Measurements from ENCODE around the gene GCNT2. TPM values are rescaled to one million over a fixed set of nuclear protein-coding genes. Genes with fewer than 3 reads are reported as not detected.
"Not testable (repeated sequence)": the region's sequence is repeated elsewhere in the genome, so short reads cannot be mapped to it uniquely, and the experiment has no call there.

The GCNT2 gene
- total RNA-seq, 1 experiment from 2014 or later: 51.2 TPM

DNA sequence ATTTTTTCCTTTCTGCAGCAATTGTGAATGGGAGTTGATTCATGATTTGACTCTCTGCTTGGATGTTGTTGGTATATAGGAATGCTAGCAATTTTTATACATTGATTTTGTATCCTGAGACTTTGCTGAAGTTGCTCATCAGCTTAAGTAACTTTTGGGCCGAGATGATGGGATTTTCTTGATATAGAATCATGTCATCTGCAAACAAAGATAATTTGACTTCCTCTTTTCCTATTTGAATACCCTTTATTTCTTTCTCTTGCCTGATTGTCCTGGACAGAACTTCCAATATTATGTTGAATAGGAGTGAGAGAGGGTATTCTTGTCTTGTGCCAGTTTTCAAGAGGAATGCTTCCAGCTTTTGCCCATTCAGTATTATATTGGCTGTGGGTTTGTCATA lies 144.4 kb downstream of the GCNT2 start:
- H3K27ac Mint-ChIP-seq; DNase-seq (ENCODE audit: low spot score); H3K4me3 Mint-ChIP-seq; ATAC-seq; CTCF ChIA-PET; POLR2A ChIA-PET; H3K4me1 Mint-ChIP-seq; H3K36me3 Mint-ChIP-seq: not testable (repeated sequence)
- H3K9me3 Mint-ChIP-seq: peaks cover 26% of the 10 kb centered on the region
- H3K27me3 Mint-ChIP-seq (ENCODE audit: low read depth): peaks cover 14% of the 10 kb centered on the region

DNA sequence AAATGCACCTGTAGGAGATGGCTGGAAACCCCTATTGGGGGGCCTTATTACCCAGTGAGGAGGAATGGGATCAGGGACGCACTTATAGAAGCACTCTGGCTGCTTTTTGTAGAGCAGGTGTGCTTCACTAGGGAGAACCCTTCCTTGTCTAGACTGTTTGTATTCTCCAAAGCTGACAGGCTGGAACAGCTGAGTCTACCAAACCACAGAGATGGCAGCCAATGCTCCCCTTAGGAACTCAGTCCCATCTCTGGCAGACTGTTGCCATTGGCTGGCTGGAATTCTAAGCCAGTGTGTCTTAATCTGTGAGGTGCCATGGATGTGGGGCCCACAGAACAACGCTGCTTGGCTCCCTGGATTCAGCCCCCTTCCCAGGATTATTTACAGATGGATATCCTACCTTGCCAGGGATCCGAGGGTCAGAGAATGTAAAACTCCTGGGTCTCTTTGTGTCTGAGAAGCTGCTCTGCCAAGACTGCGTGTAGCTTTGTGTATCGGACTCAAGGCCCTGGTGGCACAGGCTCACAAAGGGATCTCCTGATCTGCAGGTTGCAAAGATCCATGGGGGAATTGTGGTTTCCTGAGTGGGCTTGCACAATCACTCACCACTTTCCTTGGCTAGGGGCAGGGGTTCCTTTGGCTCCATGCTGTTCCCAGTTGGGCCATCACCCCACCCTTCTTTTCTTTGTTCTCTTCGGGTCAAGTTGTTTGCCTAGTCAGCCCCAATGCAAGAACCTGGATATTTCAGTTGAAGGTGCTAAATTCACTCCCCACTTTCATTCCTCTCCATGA lies 147.2 kb downstream of the GCNT2 start:
- Mint-ChIP-seq H3K36me3 (no peaks in the 10 kb centered on the region), H3K27ac (no peak overlapping the region), H3K9me3 (peaks cover 13% of the 10 kb centered on the region), H3K4me1 (no peaks in the 10 kb centered on the region), H3K4me3 (no peak overlapping the region), H3K27me3 (ENCODE audit: low read depth) (peaks cover 9% of the 10 kb centered on the region)
- POLR2A ChIA-PET: no interaction called here
- ATAC-seq (no peak), DNase-seq (ENCODE audit: low spot score) (no peak)
- TF ChIP-seq ZNF219 (CRISPR knock-in tag; IDR thresholded peaks at IDR 0.05; ENCODE audit: borderline replicate concordance) (no peak), PRDM15 (CRISPR knock-in tag; IDR thresholded peaks at IDR 0.05) (no peak), FOXP1 (CRISPR knock-in tag; IDR thresholded peaks at IDR 0.05; ENCODE audit: borderline replicate concordance) (no peak), TCF7 (CRISPR knock-in tag; IDR thresholded peaks at IDR 0.05; ENCODE audit: low read depth) (no peak), GABPB1 (CRISPR knock-in tag; IDR thresholded peaks at IDR 0.05) (no peak), CREM (CRISPR knock-in tag; IDR thresholded peaks at IDR 0.05) (no peak), MYBL2 (CRISPR knock-in tag; IDR thresholded peaks at IDR 0.05) (no peak), CDX4 (CRISPR knock-in tag; IDR thresholded peaks at IDR 0.05; ENCODE audit: borderline replicate concordance) (no peak)
- TF ChIP-seq, protein P1, sequence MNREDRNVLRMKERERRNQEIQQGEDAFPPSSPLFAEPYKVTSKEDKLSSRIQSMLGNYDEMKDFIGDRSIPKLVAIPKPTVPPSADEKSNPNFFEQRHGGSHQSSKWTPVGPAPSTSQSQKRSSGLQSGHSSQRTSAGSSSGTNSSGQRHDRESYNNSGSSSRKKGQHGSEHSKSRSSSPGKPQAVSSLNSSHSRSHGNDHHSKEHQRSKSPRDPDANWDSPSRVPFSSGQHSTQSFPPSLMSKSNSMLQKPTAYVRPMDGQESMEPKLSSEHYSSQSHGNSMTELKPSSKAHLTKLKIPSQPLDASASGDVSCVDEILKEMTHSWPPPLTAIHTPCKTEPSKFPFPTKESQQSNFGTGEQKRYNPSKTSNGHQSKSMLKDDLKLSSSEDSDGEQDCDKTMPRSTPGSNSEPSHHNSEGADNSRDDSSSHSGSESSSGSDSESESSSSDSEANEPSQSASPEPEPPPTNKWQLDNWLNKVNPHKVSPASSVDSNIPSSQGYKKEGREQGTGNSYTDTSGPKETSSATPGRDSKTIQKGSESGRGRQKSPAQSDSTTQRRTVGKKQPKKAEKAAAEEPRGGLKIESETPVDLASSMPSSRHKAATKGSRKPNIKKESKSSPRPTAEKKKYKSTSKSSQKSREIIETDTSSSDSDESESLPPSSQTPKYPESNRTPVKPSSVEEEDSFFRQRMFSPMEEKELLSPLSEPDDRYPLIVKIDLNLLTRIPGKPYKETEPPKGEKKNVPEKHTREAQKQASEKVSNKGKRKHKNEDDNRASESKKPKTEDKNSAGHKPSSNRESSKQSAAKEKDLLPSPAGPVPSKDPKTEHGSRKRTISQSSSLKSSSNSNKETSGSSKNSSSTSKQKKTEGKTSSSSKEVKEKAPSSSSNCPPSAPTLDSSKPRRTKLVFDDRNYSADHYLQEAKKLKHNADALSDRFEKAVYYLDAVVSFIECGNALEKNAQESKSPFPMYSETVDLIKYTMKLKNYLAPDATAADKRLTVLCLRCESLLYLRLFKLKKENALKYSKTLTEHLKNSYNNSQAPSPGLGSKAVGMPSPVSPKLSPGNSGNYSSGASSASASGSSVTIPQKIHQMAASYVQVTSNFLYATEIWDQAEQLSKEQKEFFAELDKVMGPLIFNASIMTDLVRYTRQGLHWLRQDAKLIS (CRISPR knock-in tag; IDR thresholded peaks at IDR 0.05; ENCODE audit: borderline replicate concordance): no peak
- TF ChIP-seq, protein P2, sequence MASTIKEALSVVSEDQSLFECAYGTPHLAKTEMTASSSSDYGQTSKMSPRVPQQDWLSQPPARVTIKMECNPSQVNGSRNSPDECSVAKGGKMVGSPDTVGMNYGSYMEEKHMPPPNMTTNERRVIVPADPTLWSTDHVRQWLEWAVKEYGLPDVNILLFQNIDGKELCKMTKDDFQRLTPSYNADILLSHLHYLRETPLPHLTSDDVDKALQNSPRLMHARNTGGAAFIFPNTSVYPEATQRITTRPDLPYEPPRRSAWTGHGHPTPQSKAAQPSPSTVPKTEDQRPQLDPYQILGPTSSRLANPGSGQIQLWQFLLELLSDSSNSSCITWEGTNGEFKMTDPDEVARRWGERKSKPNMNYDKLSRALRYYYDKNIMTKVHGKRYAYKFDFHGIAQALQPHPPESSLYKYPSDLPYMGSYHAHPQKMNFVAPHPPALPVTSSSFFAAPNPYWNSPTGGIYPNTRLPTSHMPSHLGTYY (CRISPR knock-in tag; IDR thresholded peaks at IDR 0.05): no peak
- TF ChIP-seq, protein P3, sequence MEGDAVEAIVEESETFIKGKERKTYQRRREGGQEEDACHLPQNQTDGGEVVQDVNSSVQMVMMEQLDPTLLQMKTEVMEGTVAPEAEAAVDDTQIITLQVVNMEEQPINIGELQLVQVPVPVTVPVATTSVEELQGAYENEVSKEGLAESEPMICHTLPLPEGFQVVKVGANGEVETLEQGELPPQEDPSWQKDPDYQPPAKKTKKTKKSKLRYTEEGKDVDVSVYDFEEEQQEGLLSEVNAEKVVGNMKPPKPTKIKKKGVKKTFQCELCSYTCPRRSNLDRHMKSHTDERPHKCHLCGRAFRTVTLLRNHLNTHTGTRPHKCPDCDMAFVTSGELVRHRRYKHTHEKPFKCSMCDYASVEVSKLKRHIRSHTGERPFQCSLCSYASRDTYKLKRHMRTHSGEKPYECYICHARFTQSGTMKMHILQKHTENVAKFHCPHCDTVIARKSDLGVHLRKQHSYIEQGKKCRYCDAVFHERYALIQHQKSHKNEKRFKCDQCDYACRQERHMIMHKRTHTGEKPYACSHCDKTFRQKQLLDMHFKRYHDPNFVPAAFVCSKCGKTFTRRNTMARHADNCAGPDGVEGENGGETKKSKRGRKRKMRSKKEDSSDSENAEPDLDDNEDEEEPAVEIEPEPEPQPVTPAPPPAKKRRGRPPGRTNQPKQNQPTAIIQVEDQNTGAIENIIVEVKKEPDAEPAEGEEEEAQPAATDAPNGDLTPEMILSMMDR (IDR thresholded peaks at IDR 0.05): no peak
- TF ChIP-seq, protein P4, sequence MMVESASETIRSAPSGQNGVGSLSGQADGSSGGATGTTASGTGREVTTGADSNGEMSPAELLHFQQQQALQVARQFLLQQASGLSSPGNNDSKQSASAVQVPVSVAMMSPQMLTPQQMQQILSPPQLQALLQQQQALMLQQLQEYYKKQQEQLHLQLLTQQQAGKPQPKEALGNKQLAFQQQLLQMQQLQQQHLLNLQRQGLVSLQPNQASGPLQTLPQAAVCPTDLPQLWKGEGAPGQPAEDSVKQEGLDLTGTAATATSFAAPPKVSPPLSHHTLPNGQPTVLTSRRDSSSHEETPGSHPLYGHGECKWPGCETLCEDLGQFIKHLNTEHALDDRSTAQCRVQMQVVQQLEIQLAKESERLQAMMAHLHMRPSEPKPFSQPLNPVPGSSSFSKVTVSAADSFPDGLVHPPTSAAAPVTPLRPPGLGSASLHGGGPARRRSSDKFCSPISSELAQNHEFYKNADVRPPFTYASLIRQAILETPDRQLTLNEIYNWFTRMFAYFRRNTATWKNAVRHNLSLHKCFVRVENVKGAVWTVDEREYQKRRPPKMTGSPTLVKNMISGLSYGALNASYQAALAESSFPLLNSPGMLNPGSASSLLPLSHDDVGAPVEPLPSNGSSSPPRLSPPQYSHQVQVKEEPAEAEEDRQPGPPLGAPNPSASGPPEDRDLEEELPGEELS (CRISPR knock-in tag; IDR thresholded peaks at IDR 0.05): no peak
- TF ChIP-seq, protein P5, sequence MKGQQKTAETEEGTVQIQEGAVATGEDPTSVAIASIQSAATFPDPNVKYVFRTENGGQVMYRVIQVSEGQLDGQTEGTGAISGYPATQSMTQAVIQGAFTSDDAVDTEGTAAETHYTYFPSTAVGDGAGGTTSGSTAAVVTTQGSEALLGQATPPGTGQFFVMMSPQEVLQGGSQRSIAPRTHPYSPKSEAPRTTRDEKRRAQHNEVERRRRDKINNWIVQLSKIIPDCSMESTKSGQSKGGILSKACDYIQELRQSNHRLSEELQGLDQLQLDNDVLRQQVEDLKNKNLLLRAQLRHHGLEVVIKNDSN (CRISPR knock-in tag; IDR thresholded peaks at IDR 0.05): no peak
- CTCF ChIA-PET: no interaction called here
